ENCODE data around the gene MYO1E.

Gene MYO1E

GRCh38 chr15:59240036-59240435, 132.6 kb downstream of the MYO1E start:
- DNase-seq (ENCODE audit: low read depth): no peak
- no peak overlapping the region for H3K4me3 ChIP-seq (ENCODE audit: low read depth, low read length)
- TF ChIP-seq CTCF (IDR thresholded peaks at IDR 0.05; ENCODE audit: low read depth, low read length, missing control alignments): no peak

GRCh38 chr15:59237924-59238331, 134.7 kb downstream of the MYO1E start:
- peak overlapping the region; percentile 35; the same call in 1 of the 2 replicates for H3K4me3 ChIP-seq (ENCODE audit: low read depth, low read length)
- no peak for TF ChIP-seq CTCF (IDR thresholded peaks at IDR 0.05; ENCODE audit: low read depth, low read length, missing control alignments)
- DNase-seq (ENCODE audit: low read depth): peak; percentile 60

- H3K4me3 ChIP-seq (ENCODE audit: low read depth, low read length): peak overlapping the region; percentile 35
- DNase-seq (ENCODE audit: low read depth): peak; percentile 68
- TF ChIP-seq CTCF (IDR thresholded peaks at IDR 0.05; ENCODE audit: low read depth, low read length, missing control alignments): no peak
Measured at GRCh38 chr15:59237119-59237855, 135.4 kb downstream of the MYO1E start.

- H3K4me3 ChIP-seq (ENCODE audit: low read depth, low read length): no peak overlapping the region
- DNase-seq (ENCODE audit: low read depth): no peak
- no peak for TF ChIP-seq CTCF (IDR thresholded peaks at IDR 0.05; ENCODE audit: low read depth, low read length, missing control alignments)
Measured at GRCh38 chr15:59236394-59236793, 136.3 kb downstream of the MYO1E start.

GRCh38 chr15:59232476-59232875, 140.2 kb downstream of the MYO1E start:
- DNase-seq (ENCODE audit: low read depth): no peak
- no peak for TF ChIP-seq CTCF (IDR thresholded peaks at IDR 0.05; ENCODE audit: low read depth, low read length, missing control alignments)

GRCh38 chr15:59230531-59231055, 142.1 kb downstream of the MYO1E start:
- no peak for DNase-seq (ENCODE audit: low read depth)
- no peak overlapping the region for H3K4me3 ChIP-seq (ENCODE audit: low read depth, low read length)
- no peak for TF ChIP-seq CTCF (IDR thresholded peaks at IDR 0.05; ENCODE audit: low read depth, low read length, missing control alignments)

More at GRCh38 chr15:59232476-59232875, 140.2 kb downstream of the MYO1E start:
- H3K4me3 ChIP-seq (ENCODE audit: low read depth, low read length): no peak overlapping the region

- no peak overlapping the region for H3K4me3 ChIP-seq (ENCODE audit: low read depth, low read length)
- DNase-seq (ENCODE audit: low read depth): no peak
- no peak for TF ChIP-seq CTCF (IDR thresholded peaks at IDR 0.05; ENCODE audit: low read depth, low read length, missing control alignments)
Measured at GRCh38 chr15:59229453-59229852, 143.2 kb downstream of the MYO1E start.
